Measurements from ENCODE around the gene PRSS57. TPM values are rescaled to one million over a fixed set of nuclear protein-coding genes. Genes with fewer than 3 reads are reported as not detected.

The PRSS57 gene
- total and polyA plus RNA-seq, 2 of the 13 experiments (the other 11 are each of a cell fraction or from before 2014, with no cell fraction given): 0.12 TPM; not detected in 1

DNA sequence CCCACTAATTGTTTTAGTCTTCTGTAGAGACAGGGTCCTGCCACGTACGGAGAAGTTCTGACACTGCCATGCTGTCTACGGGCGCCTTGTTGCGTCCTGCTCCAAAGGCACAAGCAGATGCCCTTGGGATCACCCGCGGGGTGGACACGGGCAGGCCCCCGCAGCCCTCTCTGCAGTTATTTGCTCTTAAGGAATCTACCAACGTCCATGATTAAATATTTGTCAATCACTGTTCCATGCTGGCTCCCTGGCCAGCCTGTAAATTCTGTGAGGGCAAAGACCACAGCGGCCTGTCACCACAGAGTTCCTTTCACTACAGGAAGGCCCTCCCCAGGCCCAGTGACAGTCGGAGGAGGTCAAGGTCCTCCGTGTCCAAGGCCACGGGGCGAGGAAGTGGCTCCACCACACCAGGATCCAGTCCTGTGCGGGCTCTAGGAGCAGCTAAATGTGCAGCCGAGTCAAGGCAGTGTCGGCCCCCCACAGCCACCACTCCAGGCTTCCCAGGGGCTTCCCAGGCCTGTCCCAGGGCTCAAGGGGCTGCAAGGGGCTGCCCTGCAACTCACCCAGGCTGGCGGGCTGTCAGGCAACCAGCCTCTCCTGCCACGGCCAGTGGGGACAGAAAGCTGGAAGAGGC lies 34.3 kb downstream of the PRSS57 start (continued):
- TF ChIP-seq ZC3H13 (CRISPR knock-in tag; IDR thresholded peaks at IDR 0.05): peak; percentile 89
- TF ChIP-seq, protein P1, sequence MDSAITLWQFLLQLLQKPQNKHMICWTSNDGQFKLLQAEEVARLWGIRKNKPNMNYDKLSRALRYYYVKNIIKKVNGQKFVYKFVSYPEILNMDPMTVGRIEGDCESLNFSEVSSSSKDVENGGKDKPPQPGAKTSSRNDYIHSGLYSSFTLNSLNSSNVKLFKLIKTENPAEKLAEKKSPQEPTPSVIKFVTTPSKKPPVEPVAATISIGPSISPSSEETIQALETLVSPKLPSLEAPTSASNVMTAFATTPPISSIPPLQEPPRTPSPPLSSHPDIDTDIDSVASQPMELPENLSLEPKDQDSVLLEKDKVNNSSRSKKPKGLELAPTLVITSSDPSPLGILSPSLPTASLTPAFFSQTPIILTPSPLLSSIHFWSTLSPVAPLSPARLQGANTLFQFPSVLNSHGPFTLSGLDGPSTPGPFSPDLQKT (CRISPR knock-in tag; IDR thresholded peaks at IDR 0.05; ENCODE audit: borderline replicate concordance): no peak
- TF ChIP-seq, protein P2, sequence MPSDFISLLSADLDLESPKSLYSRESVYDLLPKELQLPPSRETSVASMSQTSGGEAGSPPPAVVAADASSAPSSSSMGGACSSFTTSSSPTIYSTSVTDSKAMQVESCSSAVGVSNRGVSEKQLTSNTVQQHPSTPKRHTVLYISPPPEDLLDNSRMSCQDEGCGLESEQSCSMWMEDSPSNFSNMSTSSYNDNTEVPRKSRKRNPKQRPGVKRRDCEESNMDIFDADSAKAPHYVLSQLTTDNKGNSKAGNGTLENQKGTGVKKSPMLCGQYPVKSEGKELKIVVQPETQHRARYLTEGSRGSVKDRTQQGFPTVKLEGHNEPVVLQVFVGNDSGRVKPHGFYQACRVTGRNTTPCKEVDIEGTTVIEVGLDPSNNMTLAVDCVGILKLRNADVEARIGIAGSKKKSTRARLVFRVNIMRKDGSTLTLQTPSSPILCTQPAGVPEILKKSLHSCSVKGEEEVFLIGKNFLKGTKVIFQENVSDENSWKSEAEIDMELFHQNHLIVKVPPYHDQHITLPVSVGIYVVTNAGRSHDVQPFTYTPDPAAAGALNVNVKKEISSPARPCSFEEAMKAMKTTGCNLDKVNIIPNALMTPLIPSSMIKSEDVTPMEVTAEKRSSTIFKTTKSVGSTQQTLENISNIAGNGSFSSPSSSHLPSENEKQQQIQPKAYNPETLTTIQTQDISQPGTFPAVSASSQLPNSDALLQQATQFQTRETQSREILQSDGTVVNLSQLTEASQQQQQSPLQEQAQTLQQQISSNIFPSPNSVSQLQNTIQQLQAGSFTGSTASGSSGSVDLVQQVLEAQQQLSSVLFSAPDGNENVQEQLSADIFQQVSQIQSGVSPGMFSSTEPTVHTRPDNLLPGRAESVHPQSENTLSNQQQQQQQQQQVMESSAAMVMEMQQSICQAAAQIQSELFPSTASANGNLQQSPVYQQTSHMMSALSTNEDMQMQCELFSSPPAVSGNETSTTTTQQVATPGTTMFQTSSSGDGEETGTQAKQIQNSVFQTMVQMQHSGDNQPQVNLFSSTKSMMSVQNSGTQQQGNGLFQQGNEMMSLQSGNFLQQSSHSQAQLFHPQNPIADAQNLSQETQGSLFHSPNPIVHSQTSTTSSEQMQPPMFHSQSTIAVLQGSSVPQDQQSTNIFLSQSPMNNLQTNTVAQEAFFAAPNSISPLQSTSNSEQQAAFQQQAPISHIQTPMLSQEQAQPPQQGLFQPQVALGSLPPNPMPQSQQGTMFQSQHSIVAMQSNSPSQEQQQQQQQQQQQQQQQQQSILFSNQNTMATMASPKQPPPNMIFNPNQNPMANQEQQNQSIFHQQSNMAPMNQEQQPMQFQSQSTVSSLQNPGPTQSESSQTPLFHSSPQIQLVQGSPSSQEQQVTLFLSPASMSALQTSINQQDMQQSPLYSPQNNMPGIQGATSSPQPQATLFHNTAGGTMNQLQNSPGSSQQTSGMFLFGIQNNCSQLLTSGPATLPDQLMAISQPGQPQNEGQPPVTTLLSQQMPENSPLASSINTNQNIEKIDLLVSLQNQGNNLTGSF (CRISPR knock-in tag; IDR thresholded peaks at IDR 0.05): no peak
- TF ChIP-seq, protein P3, sequence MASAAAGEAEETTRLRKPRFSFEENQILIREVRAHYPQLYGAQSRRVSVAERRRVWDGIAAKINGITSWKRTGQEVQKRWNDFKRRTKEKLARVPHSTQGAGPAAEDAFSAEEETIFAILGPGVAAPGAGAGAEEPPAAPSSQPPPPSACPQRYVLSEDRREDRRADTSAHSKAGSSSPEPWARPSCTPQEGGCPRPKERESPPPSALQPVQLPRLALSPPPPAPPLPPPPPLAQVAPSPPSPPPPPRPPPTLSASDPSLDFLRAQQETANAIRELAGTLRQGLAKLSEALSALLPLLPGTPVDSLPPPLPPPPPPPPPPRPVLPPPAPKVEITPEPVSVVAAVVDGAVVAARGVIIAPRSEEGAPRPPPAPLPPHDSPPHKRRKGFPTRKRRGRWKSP (CRISPR knock-in tag; IDR thresholded peaks at IDR 0.05): 0 out of 2 replicates have a peak, but pooled peaks have one; percentile 53
- 0 out of 2 replicates have a peak, but pooled peaks have one; percentile 12 for TF ChIP-seq ONECUT2 (CRISPR knock-in tag; IDR thresholded peaks at IDR 0.05)
- TF ChIP-seq NCOA5 (CRISPR knock-in tag; IDR thresholded peaks at IDR 0.05): no peak
- peak; percentile 90 for TF ChIP-seq POLR2G (IDR thresholded peaks at IDR 0.05; ENCODE audit: low read depth, low read length)
- TF ChIP-seq, protein P4, sequence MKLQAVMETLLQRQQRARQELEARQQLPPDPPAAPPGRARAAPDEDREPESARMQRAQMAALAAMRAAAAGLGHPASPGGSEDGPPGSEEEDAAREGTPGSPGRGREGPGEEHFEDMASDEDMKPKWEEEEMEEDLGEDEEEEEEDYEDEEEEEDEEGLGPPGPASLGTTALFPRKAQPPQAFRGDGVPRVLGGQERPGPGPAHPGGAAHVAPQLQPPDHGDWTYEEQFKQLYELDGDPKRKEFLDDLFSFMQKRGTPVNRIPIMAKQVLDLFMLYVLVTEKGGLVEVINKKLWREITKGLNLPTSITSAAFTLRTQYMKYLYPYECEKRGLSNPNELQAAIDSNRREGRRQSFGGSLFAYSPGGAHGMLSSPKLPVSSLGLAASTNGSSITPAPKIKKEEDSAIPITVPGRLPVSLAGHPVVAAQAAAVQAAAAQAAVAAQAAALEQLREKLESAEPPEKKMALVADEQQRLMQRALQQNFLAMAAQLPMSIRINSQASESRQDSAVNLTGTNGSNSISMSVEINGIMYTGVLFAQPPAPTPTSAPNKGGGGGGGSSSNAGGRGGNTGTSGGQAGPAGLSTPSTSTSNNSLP (IDR thresholded peaks at IDR 0.05; ENCODE audit: low read depth, low read length): peak; percentile 92
- TF ChIP-seq PPARG (CRISPR knock-in tag; conservative IDR thresholded peaks at IDR 0.05): peak; percentile 73
- TF ChIP-seq CAMTA2 (CRISPR knock-in tag; IDR thresholded peaks at IDR 0.05; ENCODE audit: borderline replicate concordance): 0 out of 2 replicates have a peak, but pooled peaks have one; percentile 16
- TF ChIP-seq ZSCAN21 (CRISPR knock-in tag; IDR thresholded peaks at IDR 0.05; ENCODE audit: borderline replicate concordance): peak; percentile 48; the same call in 1 of the 2 replicates
- TF ChIP-seq SMAD9 (CRISPR knock-in tag; IDR thresholded peaks at IDR 0.05): no peak
- TF ChIP-seq SRSF9 (IDR thresholded peaks at IDR 0.05; ENCODE audit: borderline replicate concordance, insufficient read depth, low read depth, low read length, poor library complexity, severe bottlenecking): no peak
- TF ChIP-seq, protein P5, sequence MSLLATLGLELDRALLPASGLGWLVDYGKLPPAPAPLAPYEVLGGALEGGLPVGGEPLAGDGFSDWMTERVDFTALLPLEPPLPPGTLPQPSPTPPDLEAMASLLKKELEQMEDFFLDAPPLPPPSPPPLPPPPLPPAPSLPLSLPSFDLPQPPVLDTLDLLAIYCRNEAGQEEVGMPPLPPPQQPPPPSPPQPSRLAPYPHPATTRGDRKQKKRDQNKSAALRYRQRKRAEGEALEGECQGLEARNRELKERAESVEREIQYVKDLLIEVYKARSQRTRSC (CRISPR knock-in tag; IDR thresholded peaks at IDR 0.05; ENCODE audit: low read depth): no peak

Data from HepG2 (cell line).